HFFc6 (cell line): ENCODE measurements around the gene S100A16. TPM values are rescaled to one million over a fixed set of nuclear protein-coding genes. Genes with fewer than 3 reads are reported as not detected.
A peak's percentile ranks its signal among the peaks of the same experiment; 100 is the strongest.

Experiments used
- DNase-seq: peaks from one replicate; pipeline ENCODE4 v3.0.0-alpha.2; 2018
- H3K27ac Mint-ChIP-seq: 2 replicates; pipeline ENCODE4 v1.8.0; 2020; ENCODE audit warnings: mild to moderate bottlenecking, mixed read lengths
- H3K27me3 Mint-ChIP-seq: 2 replicates; pipeline ENCODE4 v1.8.0; 2021; ENCODE audit warnings: mild to moderate bottlenecking, moderate library complexity, mixed read lengths; ENCODE audit not compliant: insufficient read depth
- H3K36me3 Mint-ChIP-seq: 2 replicates; pipeline ENCODE4 v1.8.0; 2021; ENCODE audit warnings: low read depth, mixed read lengths
- H3K4me1 Mint-ChIP-seq: 2 replicates; pipeline ENCODE4 v1.8.0; 2020; ENCODE audit warnings: low read depth, mixed read lengths
- H3K4me3 Mint-ChIP-seq: 2 replicates; pipeline ENCODE4 v1.8.0; 2020; ENCODE audit warnings: mild to moderate bottlenecking, moderate library complexity, mixed read lengths
- H3K9me3 Mint-ChIP-seq: 2 replicates; pipeline ENCODE4 v1.8.0; 2020; ENCODE audit warnings: mild to moderate bottlenecking, mixed read lengths
- total RNA-seq, 6 experiments: library from RNA; stranded (reverse); fragmentation: NEBNext Ultra II Directional; extraction: Animal tissue kit (Norgen Biotek cat#: 25700); gene quantifications; 2 replicates in 1 of 6; 3 replicates in 5 of 6; pipeline ENCODE4 v1.2.3, GENCODE V29; 2021
- TF ChIP-seq, protein P1 (sequence below): fragments of 200-600 bp; sonication (generic); IDR thresholded peaks from 2 replicates; pipeline ENCODE4 v1.5.0; 2021; ENCODE audit warnings: antibody characterized with exemption, mild to moderate bottlenecking

Gene S100A16
- total RNA-seq, 6 experiments from 2014 or later: 235 to 351 (median 258) TPM

DNA sequence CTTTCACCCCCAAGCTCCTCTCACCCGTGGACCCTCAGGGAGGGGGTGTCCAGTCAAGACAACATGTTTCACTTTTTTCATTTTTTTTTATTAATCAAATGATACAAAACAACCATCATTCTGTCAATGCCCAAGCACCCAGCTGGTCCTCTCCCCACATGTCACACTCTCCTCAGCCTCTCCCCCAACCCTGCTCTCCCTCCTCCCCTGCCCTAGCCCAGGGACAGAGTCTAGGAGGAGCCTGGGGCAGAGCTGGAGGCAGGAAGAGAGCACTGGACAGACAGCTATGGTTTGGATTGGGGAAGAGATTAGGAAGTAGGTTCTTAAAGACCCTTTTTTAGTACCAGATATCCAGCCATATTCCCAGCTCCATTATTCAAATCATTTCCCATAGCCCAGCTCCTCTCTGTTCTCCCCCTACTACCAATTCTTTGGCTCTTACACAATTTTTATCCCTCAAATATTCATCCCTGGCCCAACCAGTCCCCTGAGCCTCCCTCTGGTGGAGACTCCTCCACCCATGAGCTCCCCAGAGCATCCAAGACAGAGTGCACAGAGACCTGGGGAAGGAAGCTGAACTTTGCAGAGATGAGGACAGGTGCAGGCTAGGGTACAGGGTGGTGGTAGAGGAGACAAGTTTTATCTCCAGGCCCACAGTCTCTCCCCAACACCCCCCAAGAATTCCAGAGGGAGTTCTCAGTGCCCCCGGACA is 1.4 kb upstream of the S100A16 start:
- H3K27me3 Mint-ChIP-seq: peaks cover 2% of the 10 kb centered on the region
- no peaks in the 10 kb centered on the region for H3K9me3 Mint-ChIP-seq
- H3K27ac Mint-ChIP-seq: peak overlapping the region; percentile 42
- TF ChIP-seq, protein P1, sequence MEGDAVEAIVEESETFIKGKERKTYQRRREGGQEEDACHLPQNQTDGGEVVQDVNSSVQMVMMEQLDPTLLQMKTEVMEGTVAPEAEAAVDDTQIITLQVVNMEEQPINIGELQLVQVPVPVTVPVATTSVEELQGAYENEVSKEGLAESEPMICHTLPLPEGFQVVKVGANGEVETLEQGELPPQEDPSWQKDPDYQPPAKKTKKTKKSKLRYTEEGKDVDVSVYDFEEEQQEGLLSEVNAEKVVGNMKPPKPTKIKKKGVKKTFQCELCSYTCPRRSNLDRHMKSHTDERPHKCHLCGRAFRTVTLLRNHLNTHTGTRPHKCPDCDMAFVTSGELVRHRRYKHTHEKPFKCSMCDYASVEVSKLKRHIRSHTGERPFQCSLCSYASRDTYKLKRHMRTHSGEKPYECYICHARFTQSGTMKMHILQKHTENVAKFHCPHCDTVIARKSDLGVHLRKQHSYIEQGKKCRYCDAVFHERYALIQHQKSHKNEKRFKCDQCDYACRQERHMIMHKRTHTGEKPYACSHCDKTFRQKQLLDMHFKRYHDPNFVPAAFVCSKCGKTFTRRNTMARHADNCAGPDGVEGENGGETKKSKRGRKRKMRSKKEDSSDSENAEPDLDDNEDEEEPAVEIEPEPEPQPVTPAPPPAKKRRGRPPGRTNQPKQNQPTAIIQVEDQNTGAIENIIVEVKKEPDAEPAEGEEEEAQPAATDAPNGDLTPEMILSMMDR: peak; percentile 41; the same call in 1 of the 2 replicates
- peaks cover 69% of the 10 kb centered on the region for H3K4me1 Mint-ChIP-seq
- H3K36me3 Mint-ChIP-seq: peaks cover 23% of the 10 kb centered on the region
- H3K4me3 Mint-ChIP-seq: no peak overlapping the region
- DNase-seq: no peak

DNA sequence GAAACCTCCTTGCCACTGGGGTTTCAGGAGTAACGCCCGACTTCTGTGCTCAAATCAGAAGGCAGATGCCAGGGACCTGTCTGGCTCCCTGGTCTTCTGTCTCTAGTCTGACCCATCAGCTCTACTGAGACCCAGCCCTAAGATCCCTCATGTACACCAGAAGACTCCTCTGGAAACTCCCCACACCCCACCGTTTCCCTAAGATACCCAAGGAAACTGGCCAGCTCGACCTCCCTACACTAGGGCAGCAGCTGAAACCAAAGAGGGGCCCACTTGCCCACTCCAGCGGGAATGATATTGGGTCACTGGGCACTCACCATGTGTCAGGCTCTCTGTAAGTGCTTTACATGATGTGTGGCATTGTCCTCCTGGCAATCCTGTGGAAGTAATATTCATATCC is 469 bp upstream of the S100A16 start:
- Mint-ChIP-seq H3K4me3 (peak overlapping the region; percentile 96), H3K36me3 (peaks cover 23% of the 10 kb centered on the region), H3K27ac (peak overlapping the region; percentile 96), H3K4me1 (peaks cover 75% of the 10 kb centered on the region), H3K9me3 (no peaks in the 10 kb centered on the region), H3K27me3 (peaks cover 4% of the 10 kb centered on the region)
- TF ChIP-seq, protein P1: no peak
- no peak for DNase-seq

DNA sequence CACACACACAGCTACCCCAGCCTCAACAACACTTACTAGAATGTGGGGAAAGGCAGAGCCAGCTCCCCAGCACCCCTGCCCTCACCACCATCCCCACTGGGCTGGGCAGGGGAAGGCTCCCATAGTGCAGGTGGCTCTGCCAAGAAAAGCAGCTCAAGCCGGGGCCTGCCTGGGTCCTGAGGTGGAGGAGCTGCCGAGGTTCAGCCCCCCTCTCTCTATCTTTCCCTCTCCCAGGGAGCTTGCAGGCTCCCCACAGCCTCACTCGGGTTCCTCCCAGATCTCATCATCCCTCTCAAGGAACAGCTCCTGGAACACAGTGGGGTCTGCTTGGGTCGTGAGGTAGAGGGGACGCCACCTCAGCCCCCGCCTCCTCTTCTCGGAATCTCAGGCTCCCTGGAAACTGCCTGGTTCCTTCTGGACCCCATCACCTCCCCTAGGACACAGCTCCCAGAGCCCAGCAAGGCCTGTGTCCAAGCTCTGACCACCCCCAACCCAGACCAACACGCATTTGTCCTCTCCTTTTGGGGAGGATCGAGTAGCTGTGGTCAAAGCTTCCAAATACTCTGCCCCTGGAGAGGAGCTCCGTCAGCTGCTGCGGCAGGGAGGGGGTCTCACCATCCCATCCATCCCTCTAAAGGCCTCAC is 704 bp downstream of the S100A16 start:
- peak overlapping the region; percentile 96 for H3K4me3 Mint-ChIP-seq
- H3K27ac Mint-ChIP-seq: peak overlapping the region; percentile 96
- H3K9me3 Mint-ChIP-seq: no peaks in the 10 kb centered on the region
- DNase-seq: no peak
- H3K36me3 Mint-ChIP-seq: peaks cover 23% of the 10 kb centered on the region
- H3K4me1 Mint-ChIP-seq: peaks cover 71% of the 10 kb centered on the region
- H3K27me3 Mint-ChIP-seq: peaks cover 4% of the 10 kb centered on the region
- TF ChIP-seq, protein P1: no peak

DNA sequence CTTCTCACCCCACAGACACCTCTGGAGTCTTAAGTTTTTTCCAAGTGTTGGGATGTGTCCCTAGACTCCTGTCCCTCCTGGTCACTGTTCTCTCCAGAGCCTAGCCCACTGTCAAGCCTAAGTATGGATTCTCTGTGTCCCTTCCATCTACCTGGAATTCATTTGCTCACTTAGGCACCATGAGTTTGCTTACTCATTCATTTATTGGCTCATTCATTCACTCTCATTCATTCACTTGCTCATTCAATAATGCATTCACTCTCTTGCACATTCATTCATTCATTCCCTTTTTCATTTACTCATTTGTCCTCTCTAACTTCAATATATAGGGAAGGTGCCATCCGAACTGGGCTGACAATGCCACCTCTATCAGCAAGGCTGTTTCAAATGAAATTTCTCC is 1.6 kb downstream of the S100A16 start:
- H3K27ac Mint-ChIP-seq: peak overlapping the region; percentile 96
- DNase-seq: no peak
- H3K27me3 Mint-ChIP-seq: peaks cover 3% of the 10 kb centered on the region
- H3K4me1 Mint-ChIP-seq: peaks cover 63% of the 10 kb centered on the region
- H3K9me3 Mint-ChIP-seq: no peaks in the 10 kb centered on the region
- TF ChIP-seq, protein P1: no peak
- H3K4me3 Mint-ChIP-seq: peak overlapping the region; percentile 96
- H3K36me3 Mint-ChIP-seq: peaks cover 23% of the 10 kb centered on the region

DNA sequence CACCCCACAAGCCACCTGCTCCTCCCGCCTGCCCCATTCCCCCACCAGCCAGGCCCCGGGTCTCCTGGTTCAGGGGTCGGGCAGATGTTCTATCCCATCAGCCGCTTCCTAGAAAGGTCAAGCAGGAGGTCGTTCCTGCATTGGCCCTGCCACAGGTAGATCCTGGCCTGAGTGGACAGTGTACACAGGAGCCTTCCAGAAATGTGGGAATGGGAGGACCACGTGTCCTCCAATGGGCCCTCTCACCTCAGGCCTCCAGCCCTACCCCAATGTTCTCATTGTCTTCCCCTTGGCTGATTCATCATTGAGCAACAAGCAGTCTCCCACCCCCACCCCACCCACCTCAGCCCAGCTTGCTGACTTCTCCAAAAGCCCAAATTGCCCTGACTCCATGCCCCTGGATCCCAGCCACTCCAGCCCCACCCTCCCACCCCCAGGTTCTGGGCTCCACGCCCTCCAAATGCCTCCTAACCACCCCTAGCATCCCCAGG is 2.1 kb downstream of the S100A16 start:
- Mint-ChIP-seq H3K36me3 (peaks cover 23% of the 10 kb centered on the region), H3K4me3 (peak overlapping the region; percentile 96), H3K9me3 (no peaks in the 10 kb centered on the region), H3K27me3 (peaks cover 3% of the 10 kb centered on the region), H3K4me1 (peaks cover 59% of the 10 kb centered on the region), H3K27ac (peak overlapping the region; percentile 96)
- TF ChIP-seq, protein P1: no peak
- DNase-seq: no peak
